ENCODE measurements around the gene ABO. TPM values are rescaled to one million over a fixed set of nuclear protein-coding genes. Genes with fewer than 3 reads are reported as not detected.

Gene ABO
- total and polyA plus RNA-seq, 2 donors from 2014 or later: 25.0 to 29.0 TPM

Other genes with a start within 250 kb of the ABO start
- 47.7 TPM for gene GTF3C5, start 244.2 kb downstream of the ABO start, total RNA-seq
- 38.0 TPM for gene GTF3C5, start 244.2 kb downstream of the ABO start, polyA plus RNA-seq (ENCODE audit: insufficient read depth, low read depth, low replicate concordance)
- 1.0 TPM for gene CEL, start 213.2 kb downstream of the ABO start, total RNA-seq
- 16.7 TPM for gene CEL, start 213.2 kb downstream of the ABO start, polyA plus RNA-seq (ENCODE audit: insufficient read depth, low read depth, low replicate concordance)
- gene RALGDS, start 154.0 kb downstream of the ABO start, total RNA-seq: 43.3 TPM
- 13.0 TPM for gene RALGDS, start 154.0 kb downstream of the ABO start, polyA plus RNA-seq (ENCODE audit: insufficient read depth, low read depth, low replicate concordance)
- 21.6 TPM for gene GBGT1, start 111.3 kb downstream of the ABO start, total RNA-seq
- gene GBGT1, start 111.3 kb downstream of the ABO start, polyA plus RNA-seq (ENCODE audit: insufficient read depth, low read depth, low replicate concordance): 7.9 TPM
- not detected for gene OBP2B, start 66.0 kb downstream of the ABO start, total RNA-seq
- not detected for gene OBP2B, start 66.0 kb downstream of the ABO start, polyA plus RNA-seq (ENCODE audit: insufficient read depth, low read depth, low replicate concordance)
- 17.3 TPM for gene SURF6, start 61.0 kb upstream of the ABO start, total RNA-seq
- 16.8 TPM for gene SURF6, start 61.0 kb upstream of the ABO start, polyA plus RNA-seq (ENCODE audit: insufficient read depth, low read depth, low replicate concordance)
- gene MED22, start 72.9 kb upstream of the ABO start, total RNA-seq: 32.7 TPM
- 24.6 TPM for gene MED22, start 72.9 kb upstream of the ABO start, polyA plus RNA-seq (ENCODE audit: insufficient read depth, low read depth, low replicate concordance)
- 1,502 TPM for gene RPL7A, start 73.0 kb upstream of the ABO start, total RNA-seq
- gene RPL7A, start 73.0 kb upstream of the ABO start, polyA plus RNA-seq (ENCODE audit: insufficient read depth, low read depth, low replicate concordance): 2,097 TPM
- gene SURF1, start 81.3 kb upstream of the ABO start, total RNA-seq: 45.0 TPM
- 165 TPM for gene SURF1, start 81.3 kb upstream of the ABO start, polyA plus RNA-seq (ENCODE audit: insufficient read depth, low read depth, low replicate concordance)
- 23.5 TPM for gene SURF2, start 81.3 kb upstream of the ABO start, total RNA-seq
- gene SURF2, start 81.3 kb upstream of the ABO start, polyA plus RNA-seq (ENCODE audit: insufficient read depth, low read depth, low replicate concordance): 61.2 TPM
- gene SURF4, start 100.9 kb upstream of the ABO start, total RNA-seq: 138 TPM
- 121 TPM for gene SURF4, start 100.9 kb upstream of the ABO start, polyA plus RNA-seq (ENCODE audit: insufficient read depth, low read depth, low replicate concordance)
- 1.9 TPM for gene STKLD1, start 101.2 kb upstream of the ABO start, total RNA-seq
- gene STKLD1, start 101.2 kb upstream of the ABO start, polyA plus RNA-seq (ENCODE audit: insufficient read depth, low read depth, low replicate concordance): 4.0 TPM
- gene REXO4, start 142.8 kb upstream of the ABO start, total RNA-seq: 17.5 TPM
- gene REXO4, start 142.8 kb upstream of the ABO start, polyA plus RNA-seq (ENCODE audit: insufficient read depth, low read depth, low replicate concordance): 18.6 TPM
- 3.1 TPM for gene ADAMTS13, start 147.2 kb upstream of the ABO start, total RNA-seq
- 3.6 TPM for gene ADAMTS13, start 147.2 kb upstream of the ABO start, polyA plus RNA-seq (ENCODE audit: insufficient read depth, low read depth, low replicate concordance)
- gene CACFD1, start 184.8 kb upstream of the ABO start, total RNA-seq: 37.3 TPM
- gene CACFD1, start 184.8 kb upstream of the ABO start, polyA plus RNA-seq (ENCODE audit: insufficient read depth, low read depth, low replicate concordance): 37.8 TPM
- 5.8 TPM for gene SLC2A6, start 203.9 kb upstream of the ABO start, total RNA-seq
- 2.5 TPM for gene SLC2A6, start 203.9 kb upstream of the ABO start, polyA plus RNA-seq (ENCODE audit: insufficient read depth, low read depth, low replicate concordance)
- gene MYMK, start 249.8 kb upstream of the ABO start, total RNA-seq: not detected
- not detected for gene MYMK, start 249.8 kb upstream of the ABO start, polyA plus RNA-seq (ENCODE audit: insufficient read depth, low read depth, low replicate concordance)